Caco-2 (cell line): ENCODE measurements around the gene CCDC169. TPM values are rescaled to one million over a fixed set of nuclear protein-coding genes. Genes with fewer than 3 reads are reported as not detected.

ENCODE experiments used
- BruUV-seq: library from RNA; stranded (reverse); fragments of 400-500 nt; replicated peaks from 2 replicates; lab custom pipeline; 2021; lab: Mats Ljungman, UMichigan
- CTCF ChIA-PET: fragments of 300-600 bp; sonication (Branson Sonifier 250); formaldehyde crosslinking; loops from one replicate; lab custom pipeline; 2022; ENCODE audit warnings: antibody characterized with exemption; lab: Charles Lee
- POLR2A ChIA-PET: fragments of 300-600 bp; sonication (Branson Sonifier 250); formaldehyde crosslinking; loops from one replicate; lab custom pipeline; 2022; ENCODE audit warnings: antibody characterized with exemption; lab: Charles Lee
- DNase-seq, 2 experiments: peaks; one replicate each; pipeline versions ENCODE4 v3.0.0 to v3.0.0-alpha.2; 2020 to 2022
- H3K27me3 ChIP-seq: replicated peaks from 2 replicates; pipeline ENCODE4 v1.6.0; 2011; ENCODE audit warnings: low read length; ENCODE audit not compliant: control insufficient read depth, insufficient read depth
- H3K36me3 ChIP-seq: 2 replicates; pipeline ENCODE4 v1.5.1; 2011; ENCODE audit warnings: low read length; ENCODE audit not compliant: control insufficient read depth, insufficient read depth
- H3K4me1 ChIP-seq: fragments of 250-450 bp; sonication (Bioruptor Pico); 2 replicates; pipeline ENCODE4 v1.5.1; 2020; ENCODE audit warnings: mild to moderate bottlenecking
- H3K4me3 ChIP-seq: 2 replicates; pipeline ENCODE4 v1.5.1; 2011; ENCODE audit warnings: low read depth, mild to moderate bottlenecking, control low read depth, low read length
- H3K9me3 ChIP-seq: fragments of 250-450 bp; sonication (Bioruptor Pico); 2 replicates; pipeline ENCODE4 v1.5.1; 2020; ENCODE audit warnings: mild to moderate bottlenecking, moderate library complexity
- H3K27ac Mint-ChIP-seq: one replicate; pipeline ENCODE4 v1.8.0; 2022; ENCODE audit warnings: mixed read lengths; ENCODE audit not compliant: unreplicated experiment
- H3K27me3 Mint-ChIP-seq: one replicate; pipeline ENCODE4 v1.8.0; 2022; ENCODE audit warnings: mixed read lengths; ENCODE audit not compliant: insufficient read depth, unreplicated experiment
- H3K36me3 Mint-ChIP-seq: one replicate; pipeline ENCODE4 v1.8.0; 2022; ENCODE audit warnings: mild to moderate bottlenecking, mixed read lengths; ENCODE audit not compliant: insufficient read depth, unreplicated experiment
- H3K4me1 Mint-ChIP-seq: one replicate; pipeline ENCODE4 v1.8.0; 2022; ENCODE audit warnings: low read depth, mixed read lengths; ENCODE audit not compliant: unreplicated experiment
- H3K4me3 Mint-ChIP-seq: one replicate; pipeline ENCODE4 v1.8.0; 2022; ENCODE audit warnings: mild to moderate bottlenecking, moderate library complexity, mixed read lengths; ENCODE audit not compliant: unreplicated experiment
- H3K9me3 Mint-ChIP-seq: one replicate; pipeline ENCODE4 v1.8.0; 2022; ENCODE audit warnings: mixed read lengths; ENCODE audit not compliant: unreplicated experiment
- CTCF ChIP-seq, 2 experiments: fragments of 200-600 bp in 1 of 2; IDR thresholded peaks; 1 replicate in 1 of 2; 2 replicates in 1 of 2; pipeline versions ENCODE4 v1.5.1 to v1.8.0; 2011 to 2022; ENCODE audit warnings: antibody characterized with exemption in 1 of 2, control low read depth in 1 of 2, inconsistent platforms in 1 of 2, low read depth in 1 of 2, low read length in 1 of 2, mild to moderate bottlenecking in 1 of 2, moderate library complexity in 1 of 2; ENCODE audit not compliant: insufficient read depth in 1 of 2, severe bottlenecking in 1 of 2, unreplicated experiment in 1 of 2
- intact Hi-C: fragments of 100-400 bp; cut with micrococcal nuclease; formaldehyde crosslinking; loops from one replicate; pipeline ENCODE4 v1.10.0; 2022; ENCODE audit not compliant: unreplicated experiment
- total RNA-seq: library from RNA; stranded (reverse); gene quantifications from 2 replicates; pipeline ENCODE4 v1.2.3, GENCODE V29; 2022

Gene CCDC169
- total RNA-seq, 1 experiment from 2014 or later, result not detected

GRCh38 chr13:36343766-36344165, 46.2 kb upstream of the CCDC169 start:
- POLR2A ChIA-PET, result no interaction called here
- Mint-ChIP-seq H3K27ac (no peak overlapping the region), H3K27me3 (peaks cover 3% of the 10 kb centered on the region), H3K4me3 (no peak overlapping the region), H3K9me3 (peaks cover 5% of the 10 kb centered on the region), H3K4me1 (no peaks in the 10 kb centered on the region), H3K36me3 (no peaks in the 10 kb centered on the region)
- intact Hi-C loops, result no loop called here
- TF ChIP-seq CTCF (IDR thresholded peaks at IDR 0.05; ENCODE audit: insufficient read depth in 1 of 2, low read depth in 1 of 2, low read length in 1 of 2, severe bottlenecking in 1 of 2, unreplicated experiment in 1 of 2), result no peak
- no peak for DNase-seq
- Histone ChIP-seq H3K9me3 (no peaks in the 10 kb centered on the region), H3K4me1 (no peaks in the 10 kb centered on the region), H3K27me3 (no peaks in the 10 kb centered on the region), H3K36me3 (no peaks in the 10 kb centered on the region), H3K4me3 (no peak overlapping the region)
- BruUV-seq, result no TSS peak
- CTCF ChIA-PET, result no interaction called here

- Mint-ChIP-seq H3K4me1 (no peaks in the 10 kb centered on the region), H3K27ac (no peak overlapping the region), H3K27me3 (peaks cover 4% of the 10 kb centered on the region), H3K4me3 (no peak overlapping the region), H3K36me3 (no peaks in the 10 kb centered on the region), H3K9me3 (peaks cover 5% of the 10 kb centered on the region)
- no peaks in the 10 kb centered on the region for H3K4me1 ChIP-seq
- CTCF ChIA-PET, result no interaction called here
- no TSS peak for BruUV-seq
- H3K36me3 ChIP-seq, result no peaks in the 10 kb centered on the region
- DNase-seq, result no peak
- POLR2A ChIA-PET, result no interaction called here
- intact Hi-C loops, result no loop called here
- no peaks in the 10 kb centered on the region for H3K9me3 ChIP-seq
- H3K4me3 ChIP-seq, result no peak overlapping the region
- no peak for TF ChIP-seq CTCF (IDR thresholded peaks at IDR 0.05; ENCODE audit: insufficient read depth in 1 of 2, low read depth in 1 of 2, low read length in 1 of 2, severe bottlenecking in 1 of 2, unreplicated experiment in 1 of 2)
- H3K27me3 ChIP-seq, result no peaks in the 10 kb centered on the region
Measured at GRCh38 chr13:36342715-36343114, 45.1 kb upstream of the CCDC169 start.

- no peaks in the 10 kb centered on the region for H3K9me3 ChIP-seq
- no TSS peak for BruUV-seq
- no peaks in the 10 kb centered on the region for H3K4me1 Mint-ChIP-seq
- H3K4me3 ChIP-seq, result no peak overlapping the region
- peaks cover 5% of the 10 kb centered on the region for H3K9me3 Mint-ChIP-seq
- H3K36me3 ChIP-seq, result no peaks in the 10 kb centered on the region
- no peak overlapping the region for H3K27ac Mint-ChIP-seq
- ChIA-PET CTCF (no interaction called here), POLR2A (no interaction called here)
- H3K36me3 Mint-ChIP-seq, result no peaks in the 10 kb centered on the region
- intact Hi-C loops, result no loop called here
- H3K4me3 Mint-ChIP-seq, result no peak overlapping the region
- no peaks in the 10 kb centered on the region for H3K27me3 ChIP-seq
- no peak for TF ChIP-seq CTCF (IDR thresholded peaks at IDR 0.05; ENCODE audit: insufficient read depth in 1 of 2, low read depth in 1 of 2, low read length in 1 of 2, severe bottlenecking in 1 of 2, unreplicated experiment in 1 of 2)
- H3K27me3 Mint-ChIP-seq, result peaks cover 4% of the 10 kb centered on the region
- H3K4me1 ChIP-seq, result no peaks in the 10 kb centered on the region
- no peak for DNase-seq
Measured at GRCh38 chr13:36341718-36342117, 44.1 kb upstream of the CCDC169 start.
